Suprapubic skin (tissue), 4 donors: Measurements from ENCODE around the gene NPAS2. TPM values are rescaled to one million over a fixed set of nuclear protein-coding genes. Genes with fewer than 3 reads are reported as not detected.

ENCODE experiments used
- DNase-seq, 2 donors: peaks; one replicate each; pipeline ENCODE4 v3.0.0-alpha.2; 2019; ENCODE audit warnings: low spot score in 2 of 2
- H3K27ac ChIP-seq: fragments of 200-600 bp; sonication (generic); one replicate; pipeline ENCODE4 v1.5.1; 2019
- H3K27me3 ChIP-seq: fragments of 200-600 bp; sonication (generic); one replicate; pipeline ENCODE4 v1.5.1; 2019
- H3K36me3 ChIP-seq: fragments of 200-600 bp; sonication (generic); one replicate; pipeline ENCODE4 v1.5.1; 2019
- H3K4me1 ChIP-seq: fragments of 200-600 bp; sonication (generic); one replicate; pipeline ENCODE4 v1.5.1; 2019
- H3K4me3 ChIP-seq: fragments of 200-600 bp; sonication (generic); one replicate; pipeline ENCODE4 v1.5.1; 2019; ENCODE audit warnings: mild to moderate bottlenecking
- H3K9me3 ChIP-seq: fragments of 200-600 bp; sonication (generic); one replicate; pipeline ENCODE4 v1.5.1; 2019
- EP300 ChIP-seq: sonication (generic); formaldehyde crosslinking; IDR thresholded peaks from one replicate; pipeline ENCODE4 v1.6.1; 2017; ENCODE audit warnings: antibody characterized with exemption
- POLR2A ChIP-seq, 2 donors: fragments of 450-650 bp; IDR thresholded peaks; one replicate each; pipeline ENCODE4 v1.6.1; 2017; ENCODE audit warnings: antibody characterized with exemption in 2 of 2, mild to moderate bottlenecking in 2 of 2, moderate library complexity in 2 of 2
- POLR2AphosphoS5 ChIP-seq, 3 donors: sonication (generic); formaldehyde crosslinking; IDR thresholded peaks; one replicate each; pipeline ENCODE4 v1.6.1; 2017; ENCODE audit warnings: antibody characterized with exemption in 3 of 3
- WGBS: methylation state at CpG from one replicate; pipeline ENCODE4 v1.1.5; 2018; 5-methylcytosine and 5-hydroxymethylcytosine counted together
- total RNA-seq, 4 donors: library from RNA; depleted of rRNA; stranded (reverse); fragments of >200 nt; gene quantifications; one replicate each; pipeline ENCODE4 v1.1.0, GENCODE V29; 2016
- TF ChIP-seq, protein P1 (sequence below), 2 donors: fragments of 200-600 bp in 1 of 2; fragments of 450-650 bp in 1 of 2; sonication (generic) in 1 of 2; IDR thresholded peaks; one replicate each; pipeline ENCODE4 v1.5.1; 2016 to 2019; ENCODE audit warnings: antibody characterized with exemption in 2 of 2, mild to moderate bottlenecking in 1 of 2, moderate library complexity in 1 of 2

NPAS2 gene
- total RNA-seq, 4 donors from 2014 or later, result 46.5 to 90.1 (median 62.9) TPM

GRCh38 chr2:100779908-100780202, 40.1 kb upstream of the NPAS2 start:
- 94% methylated on average over 3 of the region's 3 CpGs for WGBS
- H3K9me3 ChIP-seq, result no peaks in the 10 kb centered on the region
- H3K36me3 ChIP-seq, result no peaks in the 10 kb centered on the region
- TF ChIP-seq EP300, result no peak
- TF ChIP-seq POLR2A (IDR thresholded peaks at IDR 0.05), result no peak
- TF ChIP-seq POLR2AphosphoS5 (IDR thresholded peaks at IDR 0.05), result no peak
- TF ChIP-seq, protein P1, sequence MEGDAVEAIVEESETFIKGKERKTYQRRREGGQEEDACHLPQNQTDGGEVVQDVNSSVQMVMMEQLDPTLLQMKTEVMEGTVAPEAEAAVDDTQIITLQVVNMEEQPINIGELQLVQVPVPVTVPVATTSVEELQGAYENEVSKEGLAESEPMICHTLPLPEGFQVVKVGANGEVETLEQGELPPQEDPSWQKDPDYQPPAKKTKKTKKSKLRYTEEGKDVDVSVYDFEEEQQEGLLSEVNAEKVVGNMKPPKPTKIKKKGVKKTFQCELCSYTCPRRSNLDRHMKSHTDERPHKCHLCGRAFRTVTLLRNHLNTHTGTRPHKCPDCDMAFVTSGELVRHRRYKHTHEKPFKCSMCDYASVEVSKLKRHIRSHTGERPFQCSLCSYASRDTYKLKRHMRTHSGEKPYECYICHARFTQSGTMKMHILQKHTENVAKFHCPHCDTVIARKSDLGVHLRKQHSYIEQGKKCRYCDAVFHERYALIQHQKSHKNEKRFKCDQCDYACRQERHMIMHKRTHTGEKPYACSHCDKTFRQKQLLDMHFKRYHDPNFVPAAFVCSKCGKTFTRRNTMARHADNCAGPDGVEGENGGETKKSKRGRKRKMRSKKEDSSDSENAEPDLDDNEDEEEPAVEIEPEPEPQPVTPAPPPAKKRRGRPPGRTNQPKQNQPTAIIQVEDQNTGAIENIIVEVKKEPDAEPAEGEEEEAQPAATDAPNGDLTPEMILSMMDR (IDR thresholded peaks at IDR 0.05), result no peak
- peak overlapping the region; percentile 61 for H3K27ac ChIP-seq
- H3K4me1 ChIP-seq, result peaks cover 7% of the 10 kb centered on the region
- no peak for DNase-seq
- H3K4me3 ChIP-seq, result no peak overlapping the region
- no peaks in the 10 kb centered on the region for H3K27me3 ChIP-seq

DNA sequence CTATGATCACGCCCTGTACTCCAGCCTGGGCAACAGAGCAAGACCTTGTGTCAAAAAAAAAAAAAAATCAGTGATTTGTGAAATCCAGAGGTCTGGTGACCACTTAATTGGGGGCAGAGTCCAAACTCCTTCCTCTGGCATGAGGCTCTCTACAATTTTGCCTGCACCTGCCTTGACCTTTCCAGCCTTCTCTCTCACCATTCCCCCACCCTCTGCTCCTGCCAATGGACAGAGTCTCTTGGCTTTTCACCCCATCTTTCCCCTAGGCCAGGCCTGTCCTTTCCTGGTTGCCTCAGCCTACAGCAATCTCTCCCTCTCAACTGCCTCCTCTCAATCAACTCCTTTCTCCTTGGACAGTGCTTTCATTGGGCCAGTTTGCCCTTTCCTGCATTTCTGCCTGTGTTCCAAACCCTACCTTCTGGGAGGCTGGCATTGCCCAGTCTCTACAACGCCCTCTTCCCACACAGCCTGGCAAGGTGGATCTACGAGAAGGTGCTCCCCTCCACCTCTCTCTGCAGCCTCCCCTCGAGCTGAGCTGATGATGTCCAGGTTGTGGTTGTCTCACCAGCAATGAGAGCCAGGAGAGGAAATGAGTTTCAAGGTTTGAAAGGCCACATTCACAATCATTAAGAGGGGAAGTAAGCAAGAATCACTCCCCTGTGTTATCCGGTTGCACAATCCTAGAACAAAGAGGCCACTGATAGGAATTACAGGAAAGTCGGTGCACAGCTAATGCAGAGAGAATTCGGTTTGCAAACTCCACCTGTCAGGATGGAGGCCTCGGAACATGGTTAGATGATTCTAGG, 39.5 kb upstream of the NPAS2 start:
- Histone ChIP-seq H3K27me3 (no peaks in the 10 kb centered on the region), H3K36me3 (no peaks in the 10 kb centered on the region), H3K4me1 (peaks cover 9% of the 10 kb centered on the region), H3K9me3 (no peaks in the 10 kb centered on the region), H3K27ac (peak overlapping the region; percentile 61), H3K4me3 (no peak overlapping the region)
- TF ChIP-seq POLR2A (IDR thresholded peaks at IDR 0.05) (no peak), EP300 (no peak), POLR2AphosphoS5 (IDR thresholded peaks at IDR 0.05) (no peak)
- TF ChIP-seq, protein P1 (IDR thresholded peaks at IDR 0.05), result no peak
- no peak for DNase-seq
- WGBS, result 70% methylated on average over 8 of the region's 8 CpGs

DNA sequence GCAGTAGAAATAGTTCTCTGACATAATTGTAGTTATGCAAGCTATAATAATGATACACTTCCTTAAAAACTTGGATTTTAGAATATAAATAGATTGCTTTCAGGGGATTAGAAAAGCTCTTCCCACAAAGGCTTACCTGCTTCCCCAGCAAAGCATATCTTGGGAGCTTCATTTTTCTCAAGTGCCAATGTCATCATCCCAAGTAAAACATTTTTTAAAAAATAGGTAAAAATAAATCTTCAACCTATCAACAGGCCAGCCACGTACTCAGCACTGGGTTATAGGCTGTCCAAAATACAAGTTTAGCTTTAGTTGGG, 39.0 kb upstream of the NPAS2 start:
- Histone ChIP-seq H3K4me1 (peaks cover 14% of the 10 kb centered on the region), H3K36me3 (no peaks in the 10 kb centered on the region), H3K27ac (no peak overlapping the region), H3K4me3 (no peak overlapping the region), H3K9me3 (no peaks in the 10 kb centered on the region), H3K27me3 (no peaks in the 10 kb centered on the region)
- DNase-seq, result no peak
- 90% methylated on average over 1 of the region's 1 CpG for WGBS
- TF ChIP-seq POLR2AphosphoS5 (IDR thresholded peaks at IDR 0.05) (no peak), EP300 (no peak), POLR2A (IDR thresholded peaks at IDR 0.05) (no peak)
- TF ChIP-seq, protein P1 (IDR thresholded peaks at IDR 0.05), result no peak

GRCh38 chr2:100781523-100782379, 38.2 kb upstream of the NPAS2 start:
- Histone ChIP-seq H3K36me3 (no peaks in the 10 kb centered on the region), H3K27me3 (no peaks in the 10 kb centered on the region), H3K4me1 (peaks cover 20% of the 10 kb centered on the region), H3K27ac (no peak overlapping the region), H3K4me3 (no peak overlapping the region), H3K9me3 (no peaks in the 10 kb centered on the region)
- TF ChIP-seq EP300 (no peak), POLR2AphosphoS5 (IDR thresholded peaks at IDR 0.05) (no peak), POLR2A (IDR thresholded peaks at IDR 0.05) (no peak)
- TF ChIP-seq, protein P1 (IDR thresholded peaks at IDR 0.05), result no peak
- WGBS, result 92% methylated on average over 11 of the region's 12 CpGs
- DNase-seq, result no peak

DNA sequence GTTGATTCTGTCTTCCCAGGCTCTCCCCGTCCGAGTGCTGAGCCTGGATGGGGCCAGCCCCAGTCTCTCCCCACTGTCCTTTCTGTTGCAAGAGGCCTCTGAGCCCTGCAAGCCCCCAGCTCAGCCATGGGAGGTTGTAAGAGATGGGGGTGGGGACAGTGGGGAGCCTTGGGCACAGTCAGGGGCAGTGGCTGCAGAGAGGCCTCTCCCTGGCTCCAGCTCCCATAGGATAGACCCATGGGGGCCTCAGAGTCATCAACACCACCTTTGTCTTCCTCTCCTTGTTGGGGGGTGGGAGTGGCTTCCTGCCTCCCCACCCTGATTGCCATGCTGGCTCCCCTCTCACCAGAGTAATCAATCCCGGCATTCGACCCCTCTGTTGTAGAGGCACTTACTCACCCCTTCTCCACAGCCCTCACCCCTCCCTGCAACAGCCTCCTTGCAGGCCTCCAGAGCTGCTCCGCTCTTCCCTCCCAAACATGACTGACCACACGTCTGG, 37.5 kb upstream of the NPAS2 start:
- TF ChIP-seq, protein P1 (IDR thresholded peaks at IDR 0.05), result no peak
- no peak for TF ChIP-seq POLR2A (IDR thresholded peaks at IDR 0.05)
- no peak for TF ChIP-seq EP300
- TF ChIP-seq POLR2AphosphoS5 (IDR thresholded peaks at IDR 0.05), result no peak
- Histone ChIP-seq H3K36me3 (no peaks in the 10 kb centered on the region), H3K4me3 (no peak overlapping the region), H3K27me3 (no peaks in the 10 kb centered on the region), H3K4me1 (peaks cover 20% of the 10 kb centered on the region), H3K27ac (no peak overlapping the region), H3K9me3 (no peaks in the 10 kb centered on the region)
- no peak for DNase-seq
- 86% methylated on average over 6 of the region's 6 CpGs for WGBS
